GM13977 (cell line): Measurements from ENCODE around the gene GALNT18.

ENCODE experiments used
- DNase-seq: peaks from one replicate; pipeline ENCODE4 v3.0.0; 2012; ENCODE audit warnings: low spot score
- CTCF ChIP-seq: IDR thresholded peaks from 2 replicates; pipeline ENCODE4 v1.5.1; 2012; ENCODE audit warnings: mild to moderate bottlenecking, control low read depth; ENCODE audit not compliant: insufficient read depth; ENCODE audit errors: extremely low read depth, missing control alignments
- in situ Hi-C: fragments of 300-500 bp; cut with MboI; formaldehyde crosslinking; loops from one replicate; pipeline ENCODE4 v1.12.0; 2022; ENCODE audit warnings: low sequenced_read_pairs, low pct_unique_long_range_greater_than_20kb, mixed read lengths, inconsistent platforms; ENCODE audit not compliant: unreplicated experiment

The GALNT18 gene

GRCh38 chr11:11574373-11575287 lies 47.2 kb downstream of the GALNT18 start:
- in situ Hi-C loops: no loop called here
- no peak for TF ChIP-seq CTCF
- no peak for DNase-seq

GRCh38 chr11:11572386-11572785 lies 49.4 kb downstream of the GALNT18 start:
- no peak for TF ChIP-seq CTCF
- in situ Hi-C loops: no loop called here
- DNase-seq: no peak

- in situ Hi-C loops: no loop called here
- no peak for TF ChIP-seq CTCF
- DNase-seq: no peak
These were observed 49.9 kb downstream of the GALNT18 start for GRCh38 chr11:11571893-11572292.

- TF ChIP-seq CTCF: no peak
- no peak for DNase-seq
- in situ Hi-C loops: no loop called here
These were observed 51.0 kb downstream of the GALNT18 start for GRCh38 chr11:11570823-11571222.

GRCh38 chr11:11569936-11570491 lies 51.8 kb downstream of the GALNT18 start:
- in situ Hi-C loops: no loop called here
- TF ChIP-seq CTCF: no peak
- DNase-seq: no peak

GRCh38 chr11:11568651-11569229 lies 53.1 kb downstream of the GALNT18 start:
- no peak for DNase-seq
- in situ Hi-C loops: no loop called here

More at GRCh38 chr11:11568651-11569229, 53.1 kb downstream of the GALNT18 start:
- TF ChIP-seq CTCF: no peak
